ENCODE measurements around the gene HLF. TPM values are rescaled to one million over a fixed set of nuclear protein-coding genes. Genes with fewer than 3 reads are reported as not detected.

The HLF gene
- total and polyA plus RNA-seq, 10 of the 15 experiments (the other 5 are each of a cell fraction or from before 2014, with no cell fraction given), result 0.01 to 0.33 (median 0.20) TPM; not detected in 3

- H3K79me2 ChIP-seq (ENCODE audit: control insufficient read depth, insufficient read depth, low read length), result no peaks in the 10 kb centered on the region
- ChIA-PET RAD21 (ENCODE audit: unreplicated experiment) (no interaction called here), CTCF (no interaction called here), POLR2A (no interaction called here), SMC1A (ENCODE audit: uncharacterized antibody, unreplicated experiment) (interaction anchor here (0.9 kb wide), 1 partner anchor 68 kb away, joined by 3 read pairs; no protein-coding TSS in a partner anchor)
- H3K9me3 ChIP-seq (replicated peaks; ENCODE audit: control insufficient read depth, insufficient read depth, low read length), result no peaks in the 10 kb centered on the region
- no peaks in the 10 kb centered on the region for H3K4me1 ChIP-seq (ENCODE audit: control insufficient read depth, insufficient read depth, low read length)
- no peak overlapping the region for H3K4me3 ChIP-seq
- DNase-seq (ENCODE audit: low read depth, low spot score) (no peak), FAIRE-seq (no peak), ATAC-seq (no peak)
- H3K27ac ChIP-seq (ENCODE audit: control insufficient read depth, insufficient read depth), result no peak overlapping the region
- no peak overlapping the region for H3K9ac ChIP-seq (ENCODE audit: control insufficient read depth, insufficient read depth, low read length)
- no peaks in the 10 kb centered on the region for H4K20me1 ChIP-seq (ENCODE audit: control insufficient read depth, insufficient read depth)
- 23% methylated on average over 3 of the region's 3 CpGs for WGBS (ENCODE audit: insufficient coverage, insufficient replicate concordance, low lambda C conversion rate, missing lambda C conversion rate)
- intact Hi-C loops (cut with micrococcal nuclease; ENCODE audit: unreplicated experiment) (no loop called here), in situ Hi-C loops (cut with MboI) (no loop called here)
- BruUV-seq (replicated peaks), result no TSS peak
- no peak overlapping the region for H3K4me2 ChIP-seq (ENCODE audit: control insufficient read depth, insufficient read depth)
- H3K36me3 ChIP-seq (ENCODE audit: control insufficient read depth in 2 of 2, insufficient read depth in 2 of 2, low read length in 1 of 2), result no peaks in the 10 kb centered on the region
- peaks cover 3 to 7% of the 10 kb centered on the region in 2 experiments; a peak in 3 of 4 replicates for H3K27me3 ChIP-seq (replicated peaks in 1 of 2; ENCODE audit: control insufficient read depth in 2 of 2, insufficient read depth in 2 of 2, low read length in 1 of 2)
- no peak overlapping the region for H2AFZ ChIP-seq (ENCODE audit: control insufficient read depth, low read depth, low read length)
- TF ChIP-seq PAX8 (IDR thresholded peaks at IDR 0.05), result no peak
- TF ChIP-seq FOXK2 (IDR thresholded peaks at IDR 0.05), result no peak
- TF ChIP-seq SIX5 (IDR thresholded peaks at IDR 0.05; ENCODE audit: low read depth, low read length, severe bottlenecking), result no peak
Observed at GRCh38 chr17:55258578-55259135, 6.1 kb upstream of the HLF start.

GRCh38 chr17:55259684-55260111 is 5.1 kb upstream of the HLF start:
- DNase-seq (ENCODE audit: low read depth, low spot score), result no peak
- WGBS (ENCODE audit: insufficient coverage, insufficient replicate concordance, low lambda C conversion rate, missing lambda C conversion rate), result 58% methylated on average over 4 of the region's 4 CpGs
- Histone ChIP-seq H3K36me3 (ENCODE audit: control insufficient read depth in 2 of 2, insufficient read depth in 2 of 2, low read length in 1 of 2) (no peaks in the 10 kb centered on the region), H2AFZ (ENCODE audit: control insufficient read depth, low read depth, low read length) (no peak overlapping the region), H3K79me2 (ENCODE audit: control insufficient read depth, insufficient read depth, low read length) (no peaks in the 10 kb centered on the region), H3K4me2 (ENCODE audit: control insufficient read depth, insufficient read depth) (no peak overlapping the region), H3K27ac (ENCODE audit: control insufficient read depth, insufficient read depth) (no peak overlapping the region), H3K4me3 (no peak overlapping the region), H4K20me1 (ENCODE audit: control insufficient read depth, insufficient read depth) (no peaks in the 10 kb centered on the region), H3K27me3 (replicated peaks in 1 of 2; ENCODE audit: control insufficient read depth in 2 of 2, insufficient read depth in 2 of 2, low read length in 1 of 2) (peaks cover 3 to 14% of the 10 kb centered on the region in 2 experiments; a peak in 3 of 4 replicates), H3K4me1 (ENCODE audit: control insufficient read depth, insufficient read depth, low read length) (peaks cover 4% of the 10 kb centered on the region), H3K9me3 (replicated peaks; ENCODE audit: control insufficient read depth, insufficient read depth, low read length) (no peaks in the 10 kb centered on the region), H3K9ac (ENCODE audit: control insufficient read depth, insufficient read depth, low read length) (no peak overlapping the region)
- intact Hi-C loops (cut with micrococcal nuclease; ENCODE audit: unreplicated experiment), result no loop called here
- in situ Hi-C loops (cut with MboI), result no loop called here
- BruUV-seq (replicated peaks), result no TSS peak
- ChIA-PET POLR2A (no interaction called here), RAD21 (ENCODE audit: unreplicated experiment) (no interaction called here), SMC1A (ENCODE audit: uncharacterized antibody, unreplicated experiment) (no interaction called here), CTCF (no interaction called here)
- ATAC-seq, result no peak
- FAIRE-seq, result no peak
- TF ChIP-seq, protein P1, sequence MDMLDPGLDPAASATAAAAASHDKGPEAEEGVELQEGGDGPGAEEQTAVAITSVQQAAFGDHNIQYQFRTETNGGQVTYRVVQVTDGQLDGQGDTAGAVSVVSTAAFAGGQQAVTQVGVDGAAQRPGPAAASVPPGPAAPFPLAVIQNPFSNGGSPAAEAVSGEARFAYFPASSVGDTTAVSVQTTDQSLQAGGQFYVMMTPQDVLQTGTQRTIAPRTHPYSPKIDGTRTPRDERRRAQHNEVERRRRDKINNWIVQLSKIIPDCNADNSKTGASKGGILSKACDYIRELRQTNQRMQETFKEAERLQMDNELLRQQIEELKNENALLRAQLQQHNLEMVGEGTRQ (IDR thresholded peaks at IDR 0.05; ENCODE audit: borderline replicate concordance, low read depth, low read length), result no peak
- no peak for TF ChIP-seq BACH1 (IDR thresholded peaks at IDR 0.05; ENCODE audit: borderline replicate concordance)
- TF ChIP-seq HDAC6 (IDR thresholded peaks at IDR 0.05; ENCODE audit: unreplicated experiment), result no peak
- TF ChIP-seq, protein P2, sequence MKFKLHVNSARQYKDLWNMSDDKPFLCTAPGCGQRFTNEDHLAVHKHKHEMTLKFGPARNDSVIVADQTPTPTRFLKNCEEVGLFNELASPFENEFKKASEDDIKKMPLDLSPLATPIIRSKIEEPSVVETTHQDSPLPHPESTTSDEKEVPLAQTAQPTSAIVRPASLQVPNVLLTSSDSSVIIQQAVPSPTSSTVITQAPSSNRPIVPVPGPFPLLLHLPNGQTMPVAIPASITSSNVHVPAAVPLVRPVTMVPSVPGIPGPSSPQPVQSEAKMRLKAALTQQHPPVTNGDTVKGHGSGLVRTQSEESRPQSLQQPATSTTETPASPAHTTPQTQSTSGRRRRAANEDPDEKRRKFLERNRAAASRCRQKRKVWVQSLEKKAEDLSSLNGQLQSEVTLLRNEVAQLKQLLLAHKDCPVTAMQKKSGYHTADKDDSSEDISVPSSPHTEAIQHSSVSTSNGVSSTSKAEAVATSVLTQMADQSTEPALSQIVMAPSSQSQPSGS (IDR thresholded peaks at IDR 0.05; ENCODE audit: low read length), result no peak
- TF ChIP-seq NRF1 (conservative IDR thresholded peaks at IDR 0.05; ENCODE audit: low read depth, low read length), result no peak
- TF ChIP-seq JUND (IDR thresholded peaks at IDR 0.05; ENCODE audit: low read depth, low read length), result no peak
- TF ChIP-seq NR2C1 (IDR thresholded peaks at IDR 0.05), result no peak
- TF ChIP-seq, protein P3, sequence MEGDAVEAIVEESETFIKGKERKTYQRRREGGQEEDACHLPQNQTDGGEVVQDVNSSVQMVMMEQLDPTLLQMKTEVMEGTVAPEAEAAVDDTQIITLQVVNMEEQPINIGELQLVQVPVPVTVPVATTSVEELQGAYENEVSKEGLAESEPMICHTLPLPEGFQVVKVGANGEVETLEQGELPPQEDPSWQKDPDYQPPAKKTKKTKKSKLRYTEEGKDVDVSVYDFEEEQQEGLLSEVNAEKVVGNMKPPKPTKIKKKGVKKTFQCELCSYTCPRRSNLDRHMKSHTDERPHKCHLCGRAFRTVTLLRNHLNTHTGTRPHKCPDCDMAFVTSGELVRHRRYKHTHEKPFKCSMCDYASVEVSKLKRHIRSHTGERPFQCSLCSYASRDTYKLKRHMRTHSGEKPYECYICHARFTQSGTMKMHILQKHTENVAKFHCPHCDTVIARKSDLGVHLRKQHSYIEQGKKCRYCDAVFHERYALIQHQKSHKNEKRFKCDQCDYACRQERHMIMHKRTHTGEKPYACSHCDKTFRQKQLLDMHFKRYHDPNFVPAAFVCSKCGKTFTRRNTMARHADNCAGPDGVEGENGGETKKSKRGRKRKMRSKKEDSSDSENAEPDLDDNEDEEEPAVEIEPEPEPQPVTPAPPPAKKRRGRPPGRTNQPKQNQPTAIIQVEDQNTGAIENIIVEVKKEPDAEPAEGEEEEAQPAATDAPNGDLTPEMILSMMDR (IDR thresholded peaks at IDR 0.05 in 2 of 3, conservative IDR thresholded peaks at IDR 0.05 in 1 of 3; ENCODE audit: control insufficient read depth in 2 of 3, extremely low read depth in 1 of 3, insufficient read depth in 1 of 3, low read depth in 3 of 3, low read length in 3 of 3), result no peak
- TF ChIP-seq POU2F2 (IDR thresholded peaks at IDR 0.05; ENCODE audit: borderline replicate concordance, low read depth, low read length), result no peak
- TF ChIP-seq STAT1 (conservative IDR thresholded peaks at IDR 0.05), result no peak
- TF ChIP-seq TCF3 (IDR thresholded peaks at IDR 0.05; ENCODE audit: borderline replicate concordance, insufficient read depth, low read depth, low read length), result no peak

Measured in GM12878 (cell line).